OCI-LY3 (cell line): ENCODE measurements around the gene LAG3.
A peak's percentile ranks its signal among the peaks of the same experiment; 100 is the strongest.
"Not testable (repeated sequence)": the region's sequence is repeated elsewhere in the genome, so short reads cannot be mapped to it uniquely, and the experiment has no call there.

Source experiments
- H2AFZ ChIP-seq: fragments of 200-600, 300-600 bp; shearing (Covaris generic); 2 replicates; pipeline ENCODE4 v1.6.0; 2014; ENCODE audit warnings: antibody characterized with exemption, low read depth, low read length
- H3K27ac ChIP-seq: fragments of 200-600, 300-600 bp; sonication (generic); 2 replicates; pipeline ENCODE4 v1.5.1; 2014; ENCODE audit warnings: mild to moderate bottlenecking, low read length, moderate library complexity, mixed read lengths
- H3K27me3 ChIP-seq: fragments of 200-600, 300-600 bp; sonication (generic); 2 replicates; pipeline ENCODE4 v1.6.1; 2014; ENCODE audit warnings: low read depth, low read length, mixed read lengths
- H3K36me3 ChIP-seq: fragments of 200-600, 300-600 bp; sonication (generic); replicated peaks from 2 replicates; pipeline ENCODE3; 2014; ENCODE audit warnings: low read depth, low read length, mixed read lengths
- H3K4me1 ChIP-seq: fragments of 300-600, 200-600 bp; sonication (generic); 2 replicates; pipeline ENCODE4 v1.6.1; 2014; ENCODE audit warnings: low read length, mixed read lengths
- H3K4me2 ChIP-seq: fragments of 200-600, 300-600 bp; sonication (generic); 2 replicates; pipeline ENCODE4 v1.6.1; 2014; ENCODE audit warnings: low read length, mixed read lengths
- H3K4me3 ChIP-seq: fragments of 300-600, 200-600 bp; sonication (generic); 2 replicates; pipeline ENCODE4 v1.5.1; 2014; ENCODE audit warnings: antibody characterized with exemption, mild to moderate bottlenecking, low read length, moderate library complexity
- H3K79me2 ChIP-seq: fragments of 300-600, 200-600 bp; shearing (Covaris generic); 2 replicates; pipeline ENCODE4 v1.6.1; 2014; ENCODE audit warnings: mild to moderate bottlenecking, low read length, mixed read lengths
- H3K9ac ChIP-seq: fragments of 300-600, 200-600 bp; shearing (Covaris generic); 2 replicates; pipeline ENCODE4 v1.6.0; 2014; ENCODE audit warnings: mild to moderate bottlenecking, low read length, moderate library complexity
- H3K9me3 ChIP-seq: fragments of 200-600, 300-600 bp; shearing (Covaris generic); 2 replicates; pipeline ENCODE4 v1.6.1; 2014; ENCODE audit warnings: low read length, mixed read lengths; ENCODE audit not compliant: insufficient read depth
- H4K20me1 ChIP-seq: fragments of 200-600, 300-600 bp; sonication (generic); 2 replicates; pipeline ENCODE4 v1.6.1; 2016; ENCODE audit warnings: low read length, mixed read lengths; ENCODE audit not compliant: insufficient read depth
- EZH2phosphoT487 ChIP-seq: fragments of 200-600 bp; shearing (Covaris generic); IDR thresholded peaks from 2 replicates; pipeline ENCODE4 v1.6.1; 2018; ENCODE audit warnings: antibody characterized with exemption, mixed run types, low read depth
- TF ChIP-seq, protein P1 (sequence below): fragments of 200-600, 300-600 bp; sonication (generic); IDR thresholded peaks from 2 replicates; pipeline ENCODE4 v1.5.1; 2014; ENCODE audit warnings: antibody characterized with exemption, low read length, low read depth

LAG3 gene

DNA sequence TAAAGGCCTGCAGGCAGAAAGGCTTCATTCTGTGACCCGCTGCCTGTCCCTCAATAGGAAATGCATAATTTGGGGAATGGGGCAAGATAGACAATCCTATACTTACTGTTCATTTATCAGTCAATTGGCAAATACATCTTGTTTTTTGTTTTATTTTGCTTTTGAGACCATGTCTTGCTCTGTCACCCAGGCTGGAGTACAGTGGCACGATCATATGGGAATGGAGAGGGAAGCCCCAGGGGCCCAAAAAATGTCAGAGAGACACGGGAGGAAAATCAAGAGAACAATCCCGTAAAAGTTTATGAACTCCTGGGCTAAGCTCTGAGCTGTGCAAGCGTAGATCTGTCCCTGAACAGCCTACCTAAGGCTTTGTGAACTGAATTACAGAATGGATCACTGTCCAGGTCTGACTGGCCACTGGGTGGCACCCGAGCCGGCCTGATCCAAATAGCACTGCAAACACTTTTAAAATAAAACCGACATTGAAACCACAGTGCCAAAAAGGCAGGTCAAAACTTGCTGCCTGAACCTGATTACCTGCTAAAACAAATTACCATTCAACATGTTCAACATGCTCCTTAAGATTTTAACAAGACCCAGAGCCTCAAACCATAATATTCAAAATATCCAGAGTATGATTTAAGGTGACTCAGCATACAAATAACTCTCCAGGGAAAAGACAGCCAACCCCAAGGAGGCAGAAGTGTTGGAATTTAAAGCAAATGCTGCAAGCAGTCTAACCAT is 36.7 kb upstream of the LAG3 start:
- no peaks in the 10 kb centered on the region for H3K9me3 ChIP-seq
- H3K4me1 ChIP-seq: peaks cover 6% of the 10 kb centered on the region
- no peaks in the 10 kb centered on the region for H3K79me2 ChIP-seq
- no peaks in the 10 kb centered on the region for H4K20me1 ChIP-seq
- H3K27ac ChIP-seq: no peak overlapping the region
- no peak overlapping the region for H3K9ac ChIP-seq
- peaks cover 15% of the 10 kb centered on the region for H3K36me3 ChIP-seq
- H3K4me3 ChIP-seq: no peak overlapping the region
- TF ChIP-seq EZH2phosphoT487: no peak
- TF ChIP-seq, protein P1, sequence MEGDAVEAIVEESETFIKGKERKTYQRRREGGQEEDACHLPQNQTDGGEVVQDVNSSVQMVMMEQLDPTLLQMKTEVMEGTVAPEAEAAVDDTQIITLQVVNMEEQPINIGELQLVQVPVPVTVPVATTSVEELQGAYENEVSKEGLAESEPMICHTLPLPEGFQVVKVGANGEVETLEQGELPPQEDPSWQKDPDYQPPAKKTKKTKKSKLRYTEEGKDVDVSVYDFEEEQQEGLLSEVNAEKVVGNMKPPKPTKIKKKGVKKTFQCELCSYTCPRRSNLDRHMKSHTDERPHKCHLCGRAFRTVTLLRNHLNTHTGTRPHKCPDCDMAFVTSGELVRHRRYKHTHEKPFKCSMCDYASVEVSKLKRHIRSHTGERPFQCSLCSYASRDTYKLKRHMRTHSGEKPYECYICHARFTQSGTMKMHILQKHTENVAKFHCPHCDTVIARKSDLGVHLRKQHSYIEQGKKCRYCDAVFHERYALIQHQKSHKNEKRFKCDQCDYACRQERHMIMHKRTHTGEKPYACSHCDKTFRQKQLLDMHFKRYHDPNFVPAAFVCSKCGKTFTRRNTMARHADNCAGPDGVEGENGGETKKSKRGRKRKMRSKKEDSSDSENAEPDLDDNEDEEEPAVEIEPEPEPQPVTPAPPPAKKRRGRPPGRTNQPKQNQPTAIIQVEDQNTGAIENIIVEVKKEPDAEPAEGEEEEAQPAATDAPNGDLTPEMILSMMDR: peak; percentile 71
- no peak overlapping the region for H3K4me2 ChIP-seq
- no peak overlapping the region for H2AFZ ChIP-seq
- H3K27me3 ChIP-seq: no peaks in the 10 kb centered on the region

DNA sequence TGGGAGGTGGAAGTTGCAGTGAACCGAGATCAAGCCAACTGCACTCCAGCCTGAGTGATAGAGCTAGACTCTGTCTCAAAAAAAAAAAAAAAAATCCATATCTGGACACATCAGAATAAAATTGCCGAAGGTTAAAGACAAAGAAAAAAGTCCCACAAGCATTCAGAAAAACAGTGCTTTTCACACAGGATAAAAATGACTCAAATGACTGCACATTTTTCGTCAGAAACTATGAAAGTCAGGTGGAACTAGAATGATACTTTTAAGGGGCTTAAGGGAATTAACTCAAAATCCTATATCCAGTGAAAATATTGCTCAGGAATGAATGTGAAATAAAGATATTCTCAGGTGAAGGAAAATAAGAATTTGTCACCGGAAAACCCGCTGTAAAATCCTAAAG is 35.6 kb upstream of the LAG3 start:
- Histone ChIP-seq H2AFZ (no peak overlapping the region), H3K9ac (no peak overlapping the region), H3K9me3 (no peaks in the 10 kb centered on the region), H3K27me3 (no peaks in the 10 kb centered on the region), H3K36me3 (peaks cover 6% of the 10 kb centered on the region), H3K4me1 (no peaks in the 10 kb centered on the region), H3K79me2 (no peaks in the 10 kb centered on the region), H3K4me3 (no peak overlapping the region), H4K20me1 (no peaks in the 10 kb centered on the region), H3K27ac (no peak overlapping the region), H3K4me2 (no peak overlapping the region)
- TF ChIP-seq EZH2phosphoT487: no peak
- TF ChIP-seq, protein P1: no peak

GRCh38 chr12:6742080-6742479 is 30.2 kb upstream of the LAG3 start:
- H3K4me3 ChIP-seq, H3K9ac ChIP-seq, H3K27me3 ChIP-seq, H3K79me2 ChIP-seq, H2AFZ ChIP-seq, H3K27ac ChIP-seq, H3K4me2 ChIP-seq, H4K20me1 ChIP-seq, H3K9me3 ChIP-seq: not testable (repeated sequence)
- peaks cover 23% of the 10 kb centered on the region for H3K36me3 ChIP-seq
- peaks cover 13% of the 10 kb centered on the region for H3K4me1 ChIP-seq

GRCh38 chr12:6742834-6743233 is 29.5 kb upstream of the LAG3 start:
- Histone ChIP-seq H3K4me2 (no peak overlapping the region), H3K27me3 (no peaks in the 10 kb centered on the region), H3K4me3 (no peak overlapping the region), H3K27ac (no peak overlapping the region), H3K9me3 (no peaks in the 10 kb centered on the region), H3K9ac (no peak overlapping the region), H2AFZ (no peak overlapping the region), H3K79me2 (no peaks in the 10 kb centered on the region), H3K36me3 (peaks cover 30% of the 10 kb centered on the region), H4K20me1 (no peaks in the 10 kb centered on the region), H3K4me1 (peaks cover 13% of the 10 kb centered on the region)
- TF ChIP-seq, protein P1: no peak
- TF ChIP-seq EZH2phosphoT487: no peak

DNA sequence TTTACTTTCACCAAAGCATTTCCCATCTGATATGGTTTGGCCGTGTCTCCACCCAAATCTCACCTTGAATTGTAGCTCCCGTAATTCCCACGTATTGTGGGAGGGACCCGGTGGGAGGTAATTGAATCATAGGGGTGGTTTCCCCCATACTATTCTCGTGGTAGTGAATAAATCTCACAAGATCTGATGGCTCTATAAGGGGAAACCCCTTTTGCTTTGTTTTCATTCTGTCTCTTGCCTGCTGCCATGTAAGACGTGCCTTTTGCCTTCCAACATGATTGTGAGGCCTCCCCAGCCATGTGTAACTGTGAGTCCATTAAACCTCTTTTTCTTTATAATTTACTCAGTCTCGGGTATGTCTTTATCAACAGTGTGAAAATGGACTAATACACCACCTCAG is 29.0 kb upstream of the LAG3 start:
- H3K4me1 ChIP-seq: peaks cover 13% of the 10 kb centered on the region
- not testable (repeated sequence) for H3K4me3 ChIP-seq, H3K9me3 ChIP-seq, H3K9ac ChIP-seq, H3K27ac ChIP-seq, H4K20me1 ChIP-seq, H3K4me2 ChIP-seq, H3K79me2 ChIP-seq, H2AFZ ChIP-seq, H3K27me3 ChIP-seq
- peaks cover 33% of the 10 kb centered on the region for H3K36me3 ChIP-seq
